Keratinocyte (primary cell): ENCODE results near the gene GFPT2.

Experiments
- CTCF ChIP-seq, 3 experiments: IDR thresholded peaks in 1 of 3; conservative IDR thresholded peaks in 1 of 3; optimal IDR thresholded peaks in 1 of 3; 2 replicates in 2 of 3; 3 replicates in 1 of 3; pipeline versions ENCODE3 to v1.5.1; 2011; ENCODE audit warnings: low read length in 3 of 3, mild to moderate bottlenecking in 3 of 3, moderate library complexity in 2 of 3, control low read depth in 1 of 3, inconsistent platforms in 1 of 3; ENCODE audit not compliant: insufficient read depth in 2 of 3; ENCODE audit errors: extremely low read depth in 1 of 3
- EZH2 ChIP-seq: IDR thresholded peaks from one replicate; pipeline ENCODE4 v1.6.1; 2012; ENCODE audit warnings: inconsistent platforms, mild to moderate bottlenecking, low read length, moderate library complexity

DNA sequence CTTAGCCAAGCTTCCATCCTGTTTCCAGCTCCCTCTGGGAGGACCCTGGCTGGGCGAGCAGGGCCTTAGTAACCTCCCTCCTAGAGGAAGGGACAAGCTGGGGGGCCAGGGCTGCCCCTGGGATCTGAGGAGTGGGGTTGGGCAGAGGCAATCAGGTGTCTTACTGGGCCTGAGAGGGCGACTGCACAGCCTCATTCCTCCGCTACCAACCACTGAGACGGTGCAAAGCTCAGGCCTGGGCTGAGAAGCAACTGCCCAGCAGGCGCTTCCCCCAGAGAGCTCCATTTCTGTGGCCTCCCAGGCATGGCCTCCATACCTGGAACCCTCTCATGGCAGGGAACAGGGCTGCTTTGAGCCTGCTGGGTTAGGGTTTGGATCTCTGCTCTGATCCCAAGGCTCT lies 18.8 kb upstream of the GFPT2 start:
- no peak for TF ChIP-seq EZH2
- TF ChIP-seq CTCF (optimal IDR thresholded peaks at IDR 0.05 in 1 of 3, IDR thresholded peaks at IDR 0.05 in 1 of 3, conservative IDR thresholded peaks at IDR 0.05 in 1 of 3; ENCODE audit: extremely low read depth in 1 of 3, insufficient read depth in 2 of 3, low read length in 3 of 3), result no peak
